ENCODE data around the gene PDE7B.
"Not testable (repeated sequence)": the region's sequence is repeated elsewhere in the genome, so short reads cannot be mapped to it uniquely, and the experiment has no call there.

The PDE7B gene

GRCh38 chr6:136123468-136123867 lies 272.0 kb downstream of the PDE7B start:
- DNase-seq, result no peak

DNA sequence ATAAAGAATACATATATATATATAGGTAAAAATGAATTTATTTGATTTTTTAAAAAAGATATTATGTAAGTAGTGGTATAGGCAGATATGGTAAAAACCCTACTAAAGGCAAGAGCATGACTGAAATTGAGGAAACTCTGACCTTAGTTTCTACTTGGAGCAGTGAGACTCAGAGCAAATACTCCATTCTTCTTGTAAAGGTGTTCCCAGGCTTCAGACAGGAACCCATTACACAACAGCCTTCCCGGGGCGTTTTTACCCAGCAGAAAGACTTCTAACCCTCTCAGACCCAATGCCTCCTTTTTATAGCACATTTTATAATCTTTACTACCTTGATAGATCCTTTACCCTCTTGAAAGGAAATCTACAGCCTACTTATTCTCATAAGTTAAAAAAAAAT lies 274.1 kb downstream of the PDE7B start:
- no peak for DNase-seq

GRCh38 chr6:136127873-136128272 lies 276.4 kb downstream of the PDE7B start:
- DNase-seq, result no peak

DNA sequence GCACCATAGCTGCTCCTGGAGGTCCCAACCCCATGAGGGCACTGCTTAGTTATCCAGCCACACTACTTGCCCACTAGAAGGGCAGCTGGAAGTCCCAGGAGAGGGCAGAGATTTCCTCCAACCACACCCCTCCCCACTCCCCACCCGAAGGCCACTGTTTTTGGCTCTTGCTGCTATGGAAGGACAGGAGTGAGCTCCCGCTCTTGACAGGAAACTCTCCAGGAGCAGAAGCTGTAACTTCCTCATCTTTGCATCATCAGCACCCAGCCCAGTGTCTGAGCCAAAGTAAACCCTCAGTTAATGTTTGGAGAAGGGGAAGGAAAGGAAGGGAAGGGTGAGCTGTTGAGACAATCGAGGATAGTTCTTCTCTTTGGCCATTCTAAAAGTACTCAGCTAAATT lies 277.9 kb downstream of the PDE7B start:
- no peak for DNase-seq

DNA sequence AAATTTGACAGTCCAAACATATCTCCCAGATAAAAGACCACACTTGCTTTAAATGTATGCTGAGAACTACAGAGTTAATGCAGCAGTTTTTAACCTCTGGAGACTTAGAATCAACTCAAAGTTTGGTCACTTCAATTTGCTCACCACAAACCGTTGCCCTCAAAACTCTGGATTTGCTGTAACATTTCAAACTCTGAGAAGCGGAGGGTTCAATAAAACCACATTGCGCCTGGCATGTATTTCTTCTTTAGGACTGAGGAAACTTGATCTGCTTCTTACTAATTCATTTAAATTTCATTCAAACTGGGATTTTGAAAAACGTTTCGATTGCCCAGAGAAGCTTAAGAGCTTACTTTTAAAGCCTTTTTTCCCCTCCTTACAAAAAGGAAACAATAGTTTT lies 282.8 kb downstream of the PDE7B start:
- no peak for DNase-seq

DNA sequence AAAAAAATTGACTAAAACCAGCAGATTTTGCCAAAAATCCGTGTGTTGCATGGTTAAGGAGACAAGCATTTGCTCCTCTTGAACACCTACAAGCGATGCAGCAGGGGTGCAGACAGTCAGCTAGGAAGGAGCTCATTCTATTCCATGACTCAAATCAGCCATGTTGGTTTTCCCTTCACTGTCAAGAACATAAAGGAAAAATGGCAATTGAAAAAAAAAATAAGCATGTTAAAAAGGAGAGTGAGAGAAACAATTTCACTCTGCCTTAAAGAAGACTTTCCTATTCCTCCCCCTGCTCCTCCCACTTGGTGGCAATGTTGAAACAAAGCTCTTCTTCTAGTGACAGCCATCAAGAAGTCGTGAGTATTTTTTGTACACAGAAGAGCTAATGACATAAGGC lies 283.2 kb downstream of the PDE7B start:
- DNase-seq, result no peak

DNA sequence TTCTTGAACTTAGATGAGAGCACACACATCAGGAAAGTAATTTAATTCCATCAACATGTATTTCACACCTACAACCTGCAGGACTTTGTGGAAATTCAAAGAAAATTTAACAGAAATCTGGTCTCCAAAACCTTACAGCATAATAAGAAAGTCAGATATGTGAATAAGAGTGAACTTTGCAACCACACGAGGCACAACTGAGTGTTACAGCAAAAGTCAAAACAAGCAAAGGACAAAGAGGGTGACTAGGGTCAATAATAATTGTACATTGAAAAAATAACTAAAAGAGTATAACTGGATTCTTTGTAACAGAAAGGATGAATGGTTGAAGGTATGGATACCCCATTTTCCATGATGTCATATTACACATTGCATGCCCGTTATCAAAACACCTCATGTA lies 284.8 kb downstream of the PDE7B start:
- no peak for DNase-seq

- DNase-seq, result no peak
Observed at GRCh38 chr6:136137008-136137692, 285.6 kb downstream of the PDE7B start.

DNA sequence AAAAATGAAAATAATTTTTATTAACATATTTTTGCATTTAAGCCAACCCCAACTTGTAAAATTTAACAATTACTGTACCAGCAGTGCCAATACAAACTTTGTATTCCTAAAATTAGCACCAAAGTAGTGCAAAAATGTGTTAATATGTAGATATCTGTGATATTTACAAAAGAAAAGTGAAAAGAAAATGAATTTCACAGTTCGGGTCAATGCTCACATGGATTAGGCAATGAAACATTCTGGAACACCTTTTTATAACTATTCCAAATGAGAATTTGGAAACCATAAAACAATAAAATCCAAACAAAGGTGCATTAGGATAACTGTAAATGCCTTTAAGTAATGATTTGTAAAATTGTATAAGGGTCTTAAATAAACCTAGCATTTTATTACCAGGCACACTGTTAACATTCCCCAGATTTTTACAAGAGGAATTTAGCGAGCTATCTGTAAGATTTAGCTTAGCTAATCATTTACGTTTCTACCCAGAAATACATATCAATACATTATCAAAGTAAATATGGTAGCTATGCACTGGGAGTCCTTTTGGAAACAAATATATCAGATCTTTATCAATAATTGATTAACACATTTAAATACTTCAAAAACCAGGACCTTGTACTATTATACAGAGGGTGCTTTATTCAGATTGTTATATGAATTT lies 286.4 kb downstream of the PDE7B start:
- no peak for DNase-seq

- not testable (repeated sequence) for DNase-seq
Observed at GRCh38 chr6:136139111-136139510, 287.6 kb downstream of the PDE7B start.

GRCh38 chr6:136144251-136145023 lies 292.9 kb downstream of the PDE7B start:
- no peak for DNase-seq

DNA sequence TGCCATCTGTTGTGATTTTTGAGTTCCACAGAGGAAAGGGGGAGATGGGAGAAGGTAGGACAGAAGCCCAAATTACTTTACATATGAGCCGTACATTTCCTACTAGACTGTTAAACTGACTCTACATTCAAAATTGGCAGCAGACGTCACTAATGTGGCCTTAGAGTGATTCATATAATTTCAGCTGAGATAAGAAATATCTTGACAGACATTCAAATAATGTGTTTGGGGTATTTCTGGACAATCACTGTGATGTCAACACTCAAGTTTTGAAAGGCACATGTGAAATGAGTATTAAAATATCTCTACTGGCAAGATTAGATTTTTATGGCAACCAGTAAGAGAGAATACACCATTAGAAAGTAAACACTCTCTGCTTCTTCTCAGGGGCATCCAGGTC lies 294.6 kb downstream of the PDE7B start:
- DNase-seq, result no peak

GRCh38 chr6:136147342-136147741 lies 295.8 kb downstream of the PDE7B start:
- no peak for DNase-seq

DNA sequence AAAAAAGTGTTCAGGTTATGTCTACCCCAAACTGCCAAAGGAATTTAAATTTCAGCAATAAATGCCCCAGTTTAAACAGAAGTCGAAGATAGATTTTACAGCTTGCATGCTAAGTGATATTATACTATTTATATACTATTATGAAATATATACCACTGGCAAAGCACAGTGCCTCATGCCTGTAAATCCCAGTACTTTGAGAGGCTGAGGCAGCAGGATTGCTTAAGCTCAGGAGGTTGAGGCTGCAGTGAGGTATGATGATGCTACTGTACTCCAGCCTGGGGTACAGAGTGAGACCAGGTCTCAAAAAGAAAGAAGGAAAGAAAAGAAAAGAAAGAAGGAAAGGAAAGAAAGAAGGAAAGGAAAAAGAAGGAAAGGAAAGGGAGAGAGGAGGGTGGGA lies 296.6 kb downstream of the PDE7B start:
- DNase-seq, result no peak

DNA sequence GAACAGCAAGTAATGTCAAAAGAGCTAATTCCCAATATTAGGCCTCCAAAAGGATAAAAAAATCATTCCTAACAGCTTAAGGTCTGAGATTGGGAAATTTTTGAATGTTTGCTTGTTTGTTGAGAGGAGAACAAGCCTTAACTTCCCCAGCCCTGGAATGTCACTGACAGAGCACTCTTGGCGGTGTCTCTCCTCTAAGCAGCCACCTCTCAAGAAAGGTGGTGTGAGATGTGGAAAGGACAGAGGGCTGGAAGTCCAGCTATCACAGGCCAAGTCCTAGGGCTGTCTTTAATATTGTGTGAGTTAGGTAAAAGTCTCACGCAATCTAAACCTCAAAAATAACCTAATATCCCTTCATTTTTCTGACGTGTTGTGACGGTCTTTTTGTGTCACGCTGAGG lies 297.0 kb downstream of the PDE7B start:
- DNase-seq, result no peak

- DNase-seq, result no peak
Observed at GRCh38 chr6:136149311-136149710, 297.8 kb downstream of the PDE7B start.

DNA sequence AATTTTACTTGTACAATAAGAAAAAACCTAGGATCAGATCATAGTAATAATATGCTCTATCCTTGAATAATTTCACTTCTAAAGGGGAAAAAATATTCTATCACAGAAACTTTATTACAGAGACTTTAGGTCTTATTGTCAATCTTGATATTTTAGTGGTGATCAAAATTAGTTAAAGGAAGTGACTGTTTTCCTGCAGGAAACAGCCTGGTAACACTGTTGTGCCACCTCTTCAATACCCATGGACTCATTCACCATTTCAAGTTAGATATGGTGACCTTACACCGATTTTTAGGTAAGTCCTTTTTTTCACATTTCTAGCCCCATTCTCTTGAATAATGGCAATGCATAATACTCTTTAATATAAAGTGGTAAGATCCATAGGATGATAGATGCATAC lies 299.5 kb downstream of the PDE7B start:
- DNase-seq, result no peak

GRCh38 chr6:136153707-136154375 lies 302.3 kb downstream of the PDE7B start:
- no peak for DNase-seq

- DNase-seq, result no peak
Observed at GRCh38 chr6:136155191-136155590, 303.7 kb downstream of the PDE7B start.

- DNase-seq, result no peak
Observed at GRCh38 chr6:136157743-136158142, 306.2 kb downstream of the PDE7B start.

GRCh38 chr6:136158387-136158821 lies 306.9 kb downstream of the PDE7B start:
- no peak for DNase-seq

GRCh38 chr6:136158971-136159370 lies 307.5 kb downstream of the PDE7B start:
- DNase-seq, result no peak

GRCh38 chr6:136160250-136160649 lies 308.7 kb downstream of the PDE7B start:
- DNase-seq, result no peak

- DNase-seq, result no peak
Observed at GRCh38 chr6:136161950-136162349, 310.4 kb downstream of the PDE7B start.

Data from NCI-H510A treated with DMSO at 0.1 percent for 48 hours (cell line).